Astrocyte (in vitro differentiated cells and primary cell): ENCODE measurements around the gene EXOC4.

ENCODE experiments used
- CTCF ChIP-seq: IDR thresholded peaks from 2 replicates; pipeline ENCODE4 v1.5.1; 2011; ENCODE audit warnings: low read depth, mild to moderate bottlenecking, inconsistent platforms, low read length, moderate library complexity; ENCODE audit not compliant: insufficient read depth
- EZH2 ChIP-seq: IDR thresholded peaks from 2 replicates; pipeline ENCODE4 v1.6.1; 2012; ENCODE audit warnings: mild to moderate bottlenecking, low read length, inconsistent platforms; ENCODE audit not compliant: insufficient read depth

GRCh38 chr7:133273227-133273626, 20.3 kb downstream of the EXOC4 start:
- TF ChIP-seq CTCF: no peak
- no peak for TF ChIP-seq EZH2
